Neural progenitor cell (in vitro differentiated cells): ENCODE data around the gene NAT10. TPM values are rescaled to one million over a fixed set of nuclear protein-coding genes. Genes with fewer than 3 reads are reported as not detected.
A peak's percentile ranks its signal among the peaks of the same experiment; 100 is the strongest.

Source experiments
- DNase-seq: peaks from one replicate; pipeline ENCODE4 v3.0.0-alpha.2; 2016; ENCODE audit warnings: low spot score
- H2AFZ ChIP-seq: fragments of 200-600 bp; sonication (generic); replicated peaks from 2 replicates; pipeline ENCODE4 v1.6.1; 2016; ENCODE audit warnings: antibody characterized with exemption
- H3F3A ChIP-seq: fragments of 200-600 bp; sonication (generic); 2 replicates; pipeline ENCODE4 v1.6.1; 2016; ENCODE audit warnings: antibody characterized with exemption, low read depth
- H3K27ac ChIP-seq: fragments of 200-600 bp; sonication (generic); 2 replicates; pipeline ENCODE4 v1.5.1; 2016; ENCODE audit warnings: mild to moderate bottlenecking
- H3K27me3 ChIP-seq: fragments of 200-600 bp; sonication (generic); 2 replicates; pipeline ENCODE4 v1.6.1; 2016; ENCODE audit warnings: mild to moderate bottlenecking, moderate library complexity
- H3K36me3 ChIP-seq: fragments of 200-600 bp; sonication (generic); 2 replicates; pipeline ENCODE4 v1.5.1; 2016
- H3K4me1 ChIP-seq: fragments of 200-600 bp; sonication (generic); 2 replicates; pipeline ENCODE4 v1.6.1; 2016; ENCODE audit warnings: mixed run types
- H3K4me2 ChIP-seq: fragments of 200-600 bp; sonication (generic); 2 replicates; pipeline ENCODE4 v1.6.1; 2016
- H3K4me3 ChIP-seq: fragments of 200-600 bp; sonication (generic); 2 replicates; pipeline ENCODE4 v1.5.1; 2016
- H3K79me2 ChIP-seq: fragments of 200-600 bp; sonication (generic); 2 replicates; pipeline ENCODE4 v1.6.1; 2016; ENCODE audit warnings: low read depth
- H3K9ac ChIP-seq: fragments of 200-600 bp; sonication (generic); 2 replicates; pipeline ENCODE4 v1.6.1; 2016
- H3K9me3 ChIP-seq: fragments of 200-600 bp; sonication (generic); 2 replicates; pipeline ENCODE4 v1.5.1; 2016; ENCODE audit warnings: low read depth
- H4K20me1 ChIP-seq: fragments of 200-600 bp; sonication (generic); 2 replicates; pipeline ENCODE4 v1.6.1; 2016; ENCODE audit warnings: low read depth
- H3K27ac Mint-ChIP-seq: 3 replicates; pipeline ENCODE4 v1.8.0; 2021; ENCODE audit warnings: mixed read lengths
- H3K27me3 Mint-ChIP-seq: 2 replicates; pipeline ENCODE4 v1.8.0; 2022; ENCODE audit warnings: low read depth, mild to moderate bottlenecking, inconsistent platforms, moderate library complexity, mixed read lengths; ENCODE audit not compliant: insufficient read depth
- H3K36me3 Mint-ChIP-seq: 3 replicates; pipeline ENCODE4 v1.8.0; 2021; ENCODE audit warnings: mixed read lengths
- H3K4me1 Mint-ChIP-seq: 3 replicates; pipeline ENCODE4 v1.8.0; 2021; ENCODE audit warnings: mixed read lengths
- H3K4me3 Mint-ChIP-seq: 3 replicates; pipeline ENCODE4 v1.8.0; 2021; ENCODE audit warnings: mild to moderate bottlenecking, moderate library complexity, mixed read lengths
- H3K9me3 Mint-ChIP-seq: 3 replicates; pipeline ENCODE4 v1.8.0; 2020; ENCODE audit warnings: mixed read lengths
- EZH2 ChIP-seq: fragments of 200-600 bp; sonication (generic); IDR thresholded peaks from 2 replicates; pipeline ENCODE4 v1.6.1; 2017; ENCODE audit warnings: antibody characterized with exemption, mild to moderate bottlenecking, moderate library complexity
- EZH2phosphoT487 ChIP-seq: fragments of 200-600 bp; sonication (generic); IDR thresholded peaks from 2 replicates; pipeline ENCODE4 v1.6.1; 2017; ENCODE audit warnings: antibody characterized with exemption
- total RNA-seq: library from RNA; depleted of rRNA; stranded (reverse); fragments of >200 nt; gene quantifications from 2 replicates; pipeline ENCODE4 v1.2.3, GENCODE V29; 2015; ENCODE audit warnings: low replicate concordance
- TF ChIP-seq, protein P1 (sequence below): fragments of 200-600 bp; sonication (generic); IDR thresholded peaks from 2 replicates; pipeline ENCODE4 v1.5.1; 2017; ENCODE audit warnings: antibody characterized with exemption, mild to moderate bottlenecking

The NAT10 gene
- total RNA-seq, 1 donor from 2014 or later, result 42.9 TPM

DNA sequence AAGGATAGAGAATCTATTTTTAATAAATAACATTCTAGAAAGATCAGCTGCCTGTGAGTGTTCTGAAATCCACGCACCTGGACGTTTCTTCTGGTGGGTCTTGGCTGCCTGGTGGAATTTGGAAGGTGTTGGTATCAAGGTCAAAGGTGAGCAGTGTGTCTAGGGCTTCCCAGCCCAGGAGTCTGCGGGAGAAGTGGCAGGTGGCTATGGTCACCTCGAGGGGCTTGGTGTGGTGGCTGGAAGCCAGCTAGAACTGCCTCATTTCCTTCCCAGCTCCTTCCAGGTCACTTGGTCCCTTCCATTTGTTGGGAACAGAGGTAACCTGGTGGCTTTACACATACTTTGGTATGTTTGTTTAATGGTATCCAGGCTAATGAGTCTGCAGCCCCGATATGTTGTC is 41.4 kb downstream of the NAT10 start:
- Histone ChIP-seq H3K9me3 (no peaks in the 10 kb centered on the region), H3K36me3 (no peaks in the 10 kb centered on the region), H3F3A (no peaks in the 10 kb centered on the region), H3K4me1 (no peaks in the 10 kb centered on the region), H3K79me2 (no peaks in the 10 kb centered on the region), H3K4me3 (no peak overlapping the region), H3K9ac (no peak overlapping the region), H3K27ac (no peak overlapping the region), H3K4me2 (no peak overlapping the region), H2AFZ (no peak overlapping the region), H3K27me3 (no peaks in the 10 kb centered on the region), H4K20me1 (peaks cover 3% of the 10 kb centered on the region)
- H3K27me3 Mint-ChIP-seq, result peaks cover 3% of the 10 kb centered on the region
- no peak overlapping the region for H3K4me3 Mint-ChIP-seq
- peaks cover 39% of the 10 kb centered on the region for H3K4me1 Mint-ChIP-seq
- H3K27ac Mint-ChIP-seq, result no peak overlapping the region
- no peak for DNase-seq
- no peaks in the 10 kb centered on the region for H3K9me3 Mint-ChIP-seq
- peaks cover 29% of the 10 kb centered on the region for H3K36me3 Mint-ChIP-seq
- TF ChIP-seq, protein P1, sequence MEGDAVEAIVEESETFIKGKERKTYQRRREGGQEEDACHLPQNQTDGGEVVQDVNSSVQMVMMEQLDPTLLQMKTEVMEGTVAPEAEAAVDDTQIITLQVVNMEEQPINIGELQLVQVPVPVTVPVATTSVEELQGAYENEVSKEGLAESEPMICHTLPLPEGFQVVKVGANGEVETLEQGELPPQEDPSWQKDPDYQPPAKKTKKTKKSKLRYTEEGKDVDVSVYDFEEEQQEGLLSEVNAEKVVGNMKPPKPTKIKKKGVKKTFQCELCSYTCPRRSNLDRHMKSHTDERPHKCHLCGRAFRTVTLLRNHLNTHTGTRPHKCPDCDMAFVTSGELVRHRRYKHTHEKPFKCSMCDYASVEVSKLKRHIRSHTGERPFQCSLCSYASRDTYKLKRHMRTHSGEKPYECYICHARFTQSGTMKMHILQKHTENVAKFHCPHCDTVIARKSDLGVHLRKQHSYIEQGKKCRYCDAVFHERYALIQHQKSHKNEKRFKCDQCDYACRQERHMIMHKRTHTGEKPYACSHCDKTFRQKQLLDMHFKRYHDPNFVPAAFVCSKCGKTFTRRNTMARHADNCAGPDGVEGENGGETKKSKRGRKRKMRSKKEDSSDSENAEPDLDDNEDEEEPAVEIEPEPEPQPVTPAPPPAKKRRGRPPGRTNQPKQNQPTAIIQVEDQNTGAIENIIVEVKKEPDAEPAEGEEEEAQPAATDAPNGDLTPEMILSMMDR, result no peak
- TF ChIP-seq EZH2phosphoT487 (no peak), EZH2 (no peak)

DNA sequence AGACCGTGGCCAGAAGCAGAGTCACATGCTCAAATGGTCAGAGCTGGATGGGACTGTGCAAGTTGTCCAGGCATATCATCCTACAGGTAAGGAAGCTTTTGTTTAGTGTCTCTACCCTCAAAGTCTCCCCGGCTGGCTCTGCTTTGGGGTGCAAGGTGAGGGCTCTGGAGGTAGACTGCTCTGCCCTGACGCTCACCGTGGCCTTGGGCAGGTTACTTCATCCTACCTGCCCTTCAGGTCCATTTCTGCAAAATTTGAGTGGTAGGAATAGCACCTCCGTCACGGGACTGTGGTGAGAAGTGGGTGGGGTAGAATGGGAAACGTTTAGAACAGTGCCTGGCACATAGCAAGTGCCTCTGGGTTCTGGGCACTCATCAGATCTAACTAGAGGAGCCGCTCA is 42.2 kb downstream of the NAT10 start:
- no peak overlapping the region for H3K27ac ChIP-seq
- H3K4me2 ChIP-seq, result no peak overlapping the region
- Mint-ChIP-seq H3K36me3 (peaks cover 22% of the 10 kb centered on the region), H3K27ac (no peak overlapping the region), H3K9me3 (no peaks in the 10 kb centered on the region), H3K27me3 (peaks cover 3% of the 10 kb centered on the region), H3K4me1 (peaks cover 32% of the 10 kb centered on the region), H3K4me3 (peak overlapping the region; percentile 41)
- H3K4me1 ChIP-seq, result no peaks in the 10 kb centered on the region
- no peaks in the 10 kb centered on the region for H3F3A ChIP-seq
- H3K9me3 ChIP-seq, result no peaks in the 10 kb centered on the region
- H3K9ac ChIP-seq, result no peak overlapping the region
- no peaks in the 10 kb centered on the region for H3K79me2 ChIP-seq
- H2AFZ ChIP-seq, result no peak overlapping the region
- no peaks in the 10 kb centered on the region for H3K27me3 ChIP-seq
- peaks cover 3% of the 10 kb centered on the region for H4K20me1 ChIP-seq
- H3K4me3 ChIP-seq, result no peak overlapping the region
- TF ChIP-seq, protein P1, result no peak
- TF ChIP-seq EZH2phosphoT487 (no peak), EZH2 (no peak)
- H3K36me3 ChIP-seq, result no peaks in the 10 kb centered on the region
- no peak for DNase-seq

DNA sequence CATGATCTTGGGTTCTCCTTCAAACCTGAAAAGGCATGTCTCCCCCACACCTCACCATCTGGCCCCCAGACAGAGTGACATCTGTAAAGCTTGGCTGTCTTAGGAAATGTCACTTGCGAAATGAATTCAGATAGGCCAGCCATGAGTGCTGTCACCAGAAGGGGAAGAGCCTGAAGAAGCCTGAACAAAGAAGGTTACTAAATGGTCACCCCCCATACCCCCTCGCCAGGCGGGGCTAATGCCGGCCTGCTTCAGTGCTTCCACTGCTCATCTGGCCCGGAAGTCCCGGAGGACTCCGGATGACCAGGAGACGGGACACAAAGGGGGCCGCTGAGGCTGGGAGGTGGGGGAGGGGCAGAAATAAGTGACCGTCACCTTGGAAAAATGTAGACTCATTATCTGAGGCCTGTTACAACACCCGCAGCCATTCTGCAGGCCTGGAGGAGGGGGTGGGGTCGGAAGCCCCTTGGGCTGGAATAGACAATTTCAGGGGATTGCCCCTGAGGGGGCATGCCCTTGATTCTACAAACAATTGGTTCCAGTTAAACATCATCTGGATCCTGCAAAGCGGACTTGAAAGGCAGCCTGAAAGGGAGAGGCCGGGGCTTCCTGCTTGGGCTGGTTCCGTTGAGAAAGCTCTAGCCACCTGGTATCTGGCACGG is 43.2 kb downstream of the NAT10 start:
- Mint-ChIP-seq H3K27me3 (peaks cover 3% of the 10 kb centered on the region), H3K4me1 (peaks cover 22% of the 10 kb centered on the region), H3K9me3 (no peaks in the 10 kb centered on the region), H3K4me3 (peak overlapping the region; percentile 36), H3K27ac (peak overlapping the region; percentile 98), H3K36me3 (peaks cover 24% of the 10 kb centered on the region)
- Histone ChIP-seq H3K4me3 (no peak overlapping the region), H3K27ac (no peak overlapping the region), H3K36me3 (no peaks in the 10 kb centered on the region), H3K4me1 (no peaks in the 10 kb centered on the region), H3K9me3 (no peaks in the 10 kb centered on the region), H2AFZ (no peak overlapping the region), H3K27me3 (no peaks in the 10 kb centered on the region), H3K9ac (no peak overlapping the region), H3K4me2 (no peak overlapping the region), H4K20me1 (peaks cover 3% of the 10 kb centered on the region), H3F3A (no peaks in the 10 kb centered on the region), H3K79me2 (no peaks in the 10 kb centered on the region)
- TF ChIP-seq EZH2 (no peak), EZH2phosphoT487 (no peak)
- TF ChIP-seq, protein P1, result no peak
- DNase-seq, result no peak
